GM23338 (cell line): ENCODE measurements around the gene TSPAN5. TPM values are rescaled to one million over a fixed set of nuclear protein-coding genes. Genes with fewer than 3 reads are reported as not detected.

Source experiments
- ATAC-seq: fragments of 200-7000 bp; cut with Tn5 transposase; 3 replicates; pipeline ENCODE4 v1.9.1; 2020
- DNase-seq: peaks from one replicate; pipeline ENCODE4 v3.0.0-alpha.2; 2015; ENCODE audit warnings: low spot score
- H2AFZ ChIP-seq: fragments of 200-600 bp; sonication (generic); 2 replicates; pipeline ENCODE4 v1.8.0; 2016; ENCODE audit warnings: antibody characterized with exemption, mild to moderate bottlenecking, moderate library complexity
- H3F3A ChIP-seq: fragments of 200-600 bp; sonication (generic); replicated peaks from 2 replicates; pipeline ENCODE4 v1.8.0; 2017; ENCODE audit warnings: antibody characterized with exemption, mixed run types, low read depth
- H3K27ac ChIP-seq: fragments of 200-600 bp; sonication (generic); 2 replicates; pipeline ENCODE4 v1.6.1; 2016; ENCODE audit warnings: low read depth
- H3K27me3 ChIP-seq: fragments of 200-600 bp; sonication (generic); 2 replicates; pipeline ENCODE4 v1.8.0; 2016; ENCODE audit warnings: mild to moderate bottlenecking, mixed run types, moderate library complexity; ENCODE audit not compliant: insufficient read depth
- H3K36me3 ChIP-seq: fragments of 200-600 bp; sonication (generic); 2 replicates; pipeline ENCODE4 v1.8.0; 2016; ENCODE audit warnings: mild to moderate bottlenecking; ENCODE audit not compliant: insufficient read depth
- H3K4me1 ChIP-seq: fragments of 200-600 bp; sonication (generic); 2 replicates; pipeline ENCODE4 v1.8.0; 2016; ENCODE audit warnings: mild to moderate bottlenecking, moderate library complexity; ENCODE audit not compliant: insufficient read depth
- H3K4me2 ChIP-seq: fragments of 200-600 bp; sonication (generic); 2 replicates; pipeline ENCODE4 v1.7.1; 2017; ENCODE audit warnings: mixed run types
- H3K4me3 ChIP-seq: fragments of 200-600 bp; sonication (generic); 2 replicates; pipeline ENCODE4 v1.6.1; 2016; ENCODE audit warnings: mixed run types
- H3K79me2 ChIP-seq: fragments of 200-600 bp; sonication (generic); replicated peaks from 2 replicates; pipeline ENCODE4 v1.8.0; 2017; ENCODE audit warnings: mild to moderate bottlenecking; ENCODE audit not compliant: insufficient read depth
- H3K9me2 ChIP-seq: fragments of 200-600 bp; sonication (generic); 2 replicates; pipeline ENCODE4 v1.8.0; 2017; ENCODE audit not compliant: insufficient read depth
- H4K20me1 ChIP-seq: fragments of 200-600 bp; sonication (generic); replicated peaks from 2 replicates; pipeline ENCODE4 v1.8.0; 2017; ENCODE audit warnings: mild to moderate bottlenecking; ENCODE audit not compliant: insufficient read depth
- H3K27ac Mint-ChIP-seq: 2 replicates; pipeline ENCODE4 v1.8.0; 2020; ENCODE audit warnings: inconsistent platforms, mild to moderate bottlenecking, moderate library complexity, mixed read lengths
- H3K27me3 Mint-ChIP-seq: 3 replicates; pipeline ENCODE4 v1.8.0; 2022; ENCODE audit warnings: low read depth, mild to moderate bottlenecking, moderate library complexity, mixed read lengths, inconsistent platforms; ENCODE audit not compliant: insufficient read depth, poor library complexity
- H3K36me3 Mint-ChIP-seq: 3 replicates; pipeline ENCODE4 v1.8.0; 2021; ENCODE audit warnings: low read depth, mild to moderate bottlenecking, inconsistent platforms, moderate library complexity, mixed read lengths
- H3K4me1 Mint-ChIP-seq: 3 replicates; pipeline ENCODE4 v1.8.0; 2020; ENCODE audit warnings: mild to moderate bottlenecking, inconsistent platforms, mixed read lengths
- H3K4me3 Mint-ChIP-seq: 3 replicates; pipeline ENCODE4 v1.8.0; 2021; ENCODE audit warnings: moderate library complexity, mild to moderate bottlenecking, inconsistent platforms, mixed read lengths
- H3K9me3 Mint-ChIP-seq: 3 replicates; pipeline ENCODE4 v1.8.0; 2020; ENCODE audit warnings: moderate library complexity, mild to moderate bottlenecking, inconsistent platforms, mixed read lengths
- CTCF ChIP-seq, 2 experiments: fragments of 200-600 bp in 1 of 2; sonication (generic) in 1 of 2; conservative IDR thresholded peaks; 2 replicates each; pipeline versions ENCODE4 v1.5.1 to v1.6.1; 2016 to 2017; ENCODE audit warnings: antibody characterized with exemption in 2 of 2, low read depth in 2 of 2, mild to moderate bottlenecking in 2 of 2, moderate library complexity in 1 of 2
- JUNB ChIP-seq: IDR thresholded peaks from one replicate; pipeline ENCODE4 v1.6.1; 2016; ENCODE audit warnings: antibody characterized with exemption; ENCODE audit not compliant: unreplicated experiment
- NANOG ChIP-seq: IDR thresholded peaks from 2 replicates; pipeline ENCODE4 v1.6.1; 2016; ENCODE audit warnings: antibody characterized with exemption, borderline replicate concordance
- POLR2AphosphoS5 ChIP-seq: IDR thresholded peaks from 2 replicates; pipeline ENCODE4 v1.6.1; 2016; ENCODE audit warnings: antibody characterized with exemption, low read depth
- REST ChIP-seq: IDR thresholded peaks from one replicate; pipeline ENCODE4 v1.6.1; 2018; ENCODE audit warnings: antibody characterized with exemption; ENCODE audit not compliant: unreplicated experiment
- STAT1 ChIP-seq: IDR thresholded peaks from one replicate; pipeline ENCODE4 v1.6.1; 2016; ENCODE audit warnings: antibody characterized with exemption; ENCODE audit not compliant: unreplicated experiment
- ZNF331 ChIP-seq: fragments of 250-450 bp; sonication (Bioruptor Pico); IDR thresholded peaks from 2 replicates; pipeline ENCODE4 v1.5.0; 2020; ENCODE audit warnings: low read depth, mild to moderate bottlenecking, moderate library complexity
- polyA plus RNA-seq: library from polyadenylated mRNA; unstranded; fragments of >200 nt; fragmentation: Nextera tagmentation; extraction: Ambion mirVana; gene quantifications from 2 replicates; pipeline ENCODE4 v1.2.1, GENCODE V29; 2016
- total RNA-seq: library from RNA; depleted of rRNA; stranded (reverse); fragments of >200 nt; shearing (Covaris generic); gene quantifications from 2 replicates; pipeline ENCODE4 v1.2.3, GENCODE V29; 2014
- TF ChIP-seq, protein P1 (sequence below): IDR thresholded peaks from 2 replicates; pipeline ENCODE4 v1.6.1; 2016; ENCODE audit warnings: antibody characterized with exemption

Gene TSPAN5
- total and polyA plus RNA-seq, 2 experiments from 2014 or later: 18.6 to 21.5 TPM

- no peak overlapping the region for H3K4me2 ChIP-seq
Observed at GRCh38 chr4:98516441-98517217, 141.8 kb downstream of the TSPAN5 start.

More at GRCh38 chr4:98516441-98517217, 141.8 kb downstream of the TSPAN5 start:
- Mint-ChIP-seq H3K36me3 (peaks cover 13% of the 10 kb centered on the region), H3K4me3 (no peak overlapping the region), H3K27me3 (peaks cover 2% of the 10 kb centered on the region), H3K9me3 (peaks cover 5% of the 10 kb centered on the region; the same call in 1 of the 3 replicates), H3K4me1 (peaks cover 45% of the 10 kb centered on the region), H3K27ac (no peak overlapping the region)
- no peak for DNase-seq
- H3K27ac ChIP-seq: no peak overlapping the region
- TF ChIP-seq, protein P1, sequence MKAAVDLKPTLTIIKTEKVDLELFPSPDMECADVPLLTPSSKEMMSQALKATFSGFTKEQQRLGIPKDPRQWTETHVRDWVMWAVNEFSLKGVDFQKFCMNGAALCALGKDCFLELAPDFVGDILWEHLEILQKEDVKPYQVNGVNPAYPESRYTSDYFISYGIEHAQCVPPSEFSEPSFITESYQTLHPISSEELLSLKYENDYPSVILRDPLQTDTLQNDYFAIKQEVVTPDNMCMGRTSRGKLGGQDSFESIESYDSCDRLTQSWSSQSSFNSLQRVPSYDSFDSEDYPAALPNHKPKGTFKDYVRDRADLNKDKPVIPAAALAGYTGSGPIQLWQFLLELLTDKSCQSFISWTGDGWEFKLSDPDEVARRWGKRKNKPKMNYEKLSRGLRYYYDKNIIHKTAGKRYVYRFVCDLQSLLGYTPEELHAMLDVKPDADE: no peak
- TF ChIP-seq STAT1 (no peak), CTCF (conservative IDR thresholded peaks at IDR 0.05; ENCODE audit: low read depth in 2 of 2) (no peak), REST (no peak), JUNB (no peak), ZNF331 (CRISPR knock-in tag) (no peak), POLR2AphosphoS5 (no peak), NANOG (no peak)
- no peaks in the 10 kb centered on the region for H3K9me2 ChIP-seq
- H3K4me1 ChIP-seq: peaks cover 18% of the 10 kb centered on the region
- H3F3A ChIP-seq: no peaks in the 10 kb centered on the region
- H3K36me3 ChIP-seq: no peaks in the 10 kb centered on the region
- no peak overlapping the region for H2AFZ ChIP-seq
- H3K27me3 ChIP-seq: no peaks in the 10 kb centered on the region
- 0 out of 2 replicates have a peak, but pooled peaks cover 8% of the 10 kb centered on the region for H3K79me2 ChIP-seq
- no peaks in the 10 kb centered on the region for H4K20me1 ChIP-seq
- H3K4me3 ChIP-seq: no peak overlapping the region
- ATAC-seq: no peak
